GM12892 (cell line): ENCODE measurements around the gene EMC8.

Experiments
- POLR2A ChIP-seq: IDR thresholded peaks from 2 replicates; pipeline ENCODE4 v1.6.1; 2011; ENCODE audit warnings: low read depth, low read length, control low read depth
- POLR2AphosphoS5 ChIP-seq: IDR thresholded peaks from 2 replicates; pipeline ENCODE4 v1.6.1; 2011; ENCODE audit warnings: low read depth, low read length, control low read depth

- TF ChIP-seq POLR2A, result no peak
- no peak for TF ChIP-seq POLR2AphosphoS5
These were observed 47.4 kb downstream of the EMC8 start for GRCh38 chr16:85751698-85752501.
